Gastrocnemius medialis (tissue), 4 donors: ENCODE results near the gene UPF2. TPM values are rescaled to one million over a fixed set of nuclear protein-coding genes. Genes with fewer than 3 reads are reported as not detected.

Experiments
- ATAC-seq, 2 donors: fragments of 150-250 bp; one replicate each; pipeline ENCODE4 v1.9.1; 2016
- DNase-seq, 2 donors: peaks; one replicate each; pipeline ENCODE4 v3.0.0-alpha.2; 2019
- H3K27ac ChIP-seq, 4 donors: fragments of 200-600 bp; sonication (generic); 1 replicate in 1 of 4; 2 replicates in 3 of 4; pipeline ENCODE4 v1.5.1; 2016 to 2018; ENCODE audit warnings: mild to moderate bottlenecking in 2 of 4, moderate library complexity in 1 of 4
- H3K27me3 ChIP-seq, 3 donors: fragments of 200-600 bp; sonication (generic) in 2 of 3; 1 replicate in 1 of 3; 2 replicates in 2 of 3; pipeline versions ENCODE4 v1.5.1 to v1.6.0; 2016 to 2019; ENCODE audit warnings: mild to moderate bottlenecking in 1 of 3, moderate library complexity in 1 of 3
- H3K36me3 ChIP-seq, 2 donors: fragments of 200-600 bp; sonication (generic) in 1 of 2; one replicate each; pipeline ENCODE4 v1.5.1; 2017 to 2018
- H3K4me1 ChIP-seq, 2 donors: fragments of 200-600 bp; sonication (generic) in 1 of 2; one replicate each; pipeline ENCODE4 v1.5.1; 2016 to 2017; ENCODE audit warnings: mild to moderate bottlenecking in 2 of 2
- H3K4me3 ChIP-seq, 4 donors: fragments of 200-600 bp; sonication (generic) in 3 of 4; 1 replicate in 1 of 4; 2 replicates in 3 of 4; pipeline ENCODE4 v1.5.1; 2016 to 2019; ENCODE audit warnings: mild to moderate bottlenecking in 2 of 4
- H3K9me3 ChIP-seq, 3 donors: fragments of 200-600 bp; sonication (generic) in 2 of 3; 1 replicate in 1 of 3; 2 replicates in 2 of 3; pipeline ENCODE4 v1.5.1; 2016 to 2019
- POLR2A ChIP-seq, 2 donors: fragments of 450-650 bp; IDR thresholded peaks; one replicate each; pipeline ENCODE4 v1.6.1; 2017; ENCODE audit warnings: antibody characterized with exemption in 2 of 2, mild to moderate bottlenecking in 2 of 2, moderate library complexity in 2 of 2
- in situ Hi-C, 4 donors: fragments of 200-750 bp; cut with MboI; loops; one replicate each; pipeline versions ENCODE4 v1.15.0 to v1.8.0; 2017; ENCODE audit warnings: low sequenced_read_pairs in 4 of 4
- intact Hi-C: fragments of 100-400 bp; cut with DNase I; formaldehyde crosslinking; loops from one replicate; pipeline ENCODE4 v1.15.1; 2023; ENCODE audit warnings: low total_unique reads
- total RNA-seq, 4 donors: library from RNA; depleted of rRNA; stranded (reverse); fragments of >200 nt; gene quantifications; one replicate each; pipeline versions ENCODE4 v1.1.0 to v1.2.3, GENCODE V29; 2016
- TF ChIP-seq, protein P1 (sequence below), 5 experiments: fragments of 450-650 bp in 3 of 5; fragments of 200-600 bp in 2 of 5; sonication (generic) in 2 of 5; IDR thresholded peaks in 4 of 5; conservative IDR thresholded peaks in 1 of 5; 1 replicate in 4 of 5; 2 replicates in 1 of 5; pipeline ENCODE4 v1.5.1; 2016 to 2019; ENCODE audit warnings: antibody characterized with exemption in 5 of 5, mild to moderate bottlenecking in 3 of 5, moderate library complexity in 3 of 5

Gene UPF2
- total RNA-seq, 4 donors from 2014 or later = 22.9 to 30.7 (median 26.4) TPM

DNA sequence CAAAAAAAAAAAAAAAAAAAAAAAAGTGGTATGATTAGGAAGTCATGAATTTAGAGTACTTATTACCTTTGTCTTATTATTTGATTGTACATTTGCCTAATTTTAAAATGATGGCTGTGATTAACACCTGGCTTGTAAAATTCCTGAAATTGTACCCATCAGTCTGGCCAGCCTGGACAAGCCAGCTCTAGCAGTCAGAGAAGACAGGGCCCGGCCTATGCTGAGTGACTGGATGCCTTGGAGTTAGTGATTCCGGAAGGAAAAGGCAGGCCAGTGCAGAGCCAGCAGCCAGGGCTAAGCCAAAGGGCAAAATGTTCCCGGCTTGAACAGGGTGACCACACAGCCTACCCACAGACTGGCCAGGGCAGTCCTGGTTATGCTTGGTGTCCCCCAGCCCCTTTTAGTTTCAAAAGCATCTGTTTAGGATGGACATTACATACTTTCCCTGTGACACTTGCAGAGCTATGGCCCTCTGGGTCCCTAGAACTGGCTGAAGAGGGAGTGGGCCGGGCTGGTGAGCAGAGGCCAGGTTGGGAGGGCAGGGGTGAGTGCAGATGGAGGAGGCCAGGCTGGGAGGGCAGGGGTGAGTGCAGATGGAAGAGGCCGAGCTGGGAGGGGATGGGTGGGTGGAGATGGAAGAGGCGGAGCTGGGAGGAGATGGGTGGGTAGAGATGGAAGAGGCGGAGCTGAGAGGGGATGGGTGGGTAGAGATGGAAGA lies 157.7 kb downstream of the UPF2 start:
- intact Hi-C loops = no loop called here
- no peak for DNase-seq

DNA sequence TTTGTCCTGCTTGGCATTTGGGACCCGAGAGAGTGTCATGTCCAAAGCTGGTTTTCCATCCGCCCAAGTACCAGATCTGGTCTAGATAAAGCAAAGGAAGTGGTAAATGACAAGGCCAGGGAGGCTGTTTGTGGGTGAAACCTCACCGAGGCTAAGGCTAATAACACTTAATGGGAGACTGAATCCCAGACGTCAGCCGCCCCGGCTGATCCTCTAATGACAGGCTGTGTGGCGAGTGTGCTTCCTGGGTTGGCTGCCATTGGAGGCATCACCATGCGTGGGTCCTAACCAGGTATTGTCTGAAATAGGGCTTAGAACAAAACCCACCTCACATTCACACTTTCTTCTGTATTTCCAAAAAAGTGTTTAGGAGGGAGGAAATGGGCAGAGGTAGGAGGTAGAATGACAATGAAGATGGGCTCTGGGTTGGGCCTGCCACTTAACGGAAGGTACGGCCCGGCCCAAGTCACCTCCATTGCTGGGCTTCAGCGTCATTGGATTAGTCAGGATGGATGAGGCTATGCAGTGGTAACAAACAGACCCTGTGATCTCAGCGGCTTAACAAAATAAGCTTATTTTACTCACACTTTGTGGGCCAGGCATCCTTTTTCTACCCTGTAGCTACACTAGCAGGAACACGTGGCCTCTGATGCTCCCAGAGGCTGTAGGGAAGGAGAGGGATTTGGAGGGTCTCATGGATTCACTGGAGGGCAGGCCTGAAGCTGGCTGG lies 159.8 kb downstream of the UPF2 start:
- Histone ChIP-seq H3K4me1 (no peaks in the 10 kb centered on the region), H3K27me3 (no peaks in the 10 kb centered on the region), H3K9me3 (no peaks in the 10 kb centered on the region), H3K4me3 (no peak overlapping the region), H3K27ac (no peak overlapping the region), H3K36me3 (no peaks in the 10 kb centered on the region)
- intact Hi-C loops = no loop called here
- in situ Hi-C loops = no loop called here
- TF ChIP-seq, protein P1, sequence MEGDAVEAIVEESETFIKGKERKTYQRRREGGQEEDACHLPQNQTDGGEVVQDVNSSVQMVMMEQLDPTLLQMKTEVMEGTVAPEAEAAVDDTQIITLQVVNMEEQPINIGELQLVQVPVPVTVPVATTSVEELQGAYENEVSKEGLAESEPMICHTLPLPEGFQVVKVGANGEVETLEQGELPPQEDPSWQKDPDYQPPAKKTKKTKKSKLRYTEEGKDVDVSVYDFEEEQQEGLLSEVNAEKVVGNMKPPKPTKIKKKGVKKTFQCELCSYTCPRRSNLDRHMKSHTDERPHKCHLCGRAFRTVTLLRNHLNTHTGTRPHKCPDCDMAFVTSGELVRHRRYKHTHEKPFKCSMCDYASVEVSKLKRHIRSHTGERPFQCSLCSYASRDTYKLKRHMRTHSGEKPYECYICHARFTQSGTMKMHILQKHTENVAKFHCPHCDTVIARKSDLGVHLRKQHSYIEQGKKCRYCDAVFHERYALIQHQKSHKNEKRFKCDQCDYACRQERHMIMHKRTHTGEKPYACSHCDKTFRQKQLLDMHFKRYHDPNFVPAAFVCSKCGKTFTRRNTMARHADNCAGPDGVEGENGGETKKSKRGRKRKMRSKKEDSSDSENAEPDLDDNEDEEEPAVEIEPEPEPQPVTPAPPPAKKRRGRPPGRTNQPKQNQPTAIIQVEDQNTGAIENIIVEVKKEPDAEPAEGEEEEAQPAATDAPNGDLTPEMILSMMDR (IDR thresholded peaks at IDR 0.05 in 4 of 5, conservative IDR thresholded peaks at IDR 0.05 in 1 of 5) = no peak
- no peak for TF ChIP-seq POLR2A (IDR thresholded peaks at IDR 0.05)
- ATAC-seq = no peak
- DNase-seq = no peak

More for the DNA sequence above, 157.7 kb downstream of the UPF2 start:
- TF ChIP-seq, protein P1 (IDR thresholded peaks at IDR 0.05 in 4 of 5, conservative IDR thresholded peaks at IDR 0.05 in 1 of 5) = no peak
- TF ChIP-seq POLR2A (IDR thresholded peaks at IDR 0.05) = no peak
- in situ Hi-C loops = no loop called here
- no peaks in the 10 kb centered on the region for H3K9me3 ChIP-seq
- no peaks in the 10 kb centered on the region for H3K36me3 ChIP-seq
- H3K27ac ChIP-seq = no peak overlapping the region
- no peaks in the 10 kb centered on the region for H3K27me3 ChIP-seq
- no peak for ATAC-seq
- H3K4me1 ChIP-seq = no peaks in the 10 kb centered on the region
- no peak overlapping the region for H3K4me3 ChIP-seq

DNA sequence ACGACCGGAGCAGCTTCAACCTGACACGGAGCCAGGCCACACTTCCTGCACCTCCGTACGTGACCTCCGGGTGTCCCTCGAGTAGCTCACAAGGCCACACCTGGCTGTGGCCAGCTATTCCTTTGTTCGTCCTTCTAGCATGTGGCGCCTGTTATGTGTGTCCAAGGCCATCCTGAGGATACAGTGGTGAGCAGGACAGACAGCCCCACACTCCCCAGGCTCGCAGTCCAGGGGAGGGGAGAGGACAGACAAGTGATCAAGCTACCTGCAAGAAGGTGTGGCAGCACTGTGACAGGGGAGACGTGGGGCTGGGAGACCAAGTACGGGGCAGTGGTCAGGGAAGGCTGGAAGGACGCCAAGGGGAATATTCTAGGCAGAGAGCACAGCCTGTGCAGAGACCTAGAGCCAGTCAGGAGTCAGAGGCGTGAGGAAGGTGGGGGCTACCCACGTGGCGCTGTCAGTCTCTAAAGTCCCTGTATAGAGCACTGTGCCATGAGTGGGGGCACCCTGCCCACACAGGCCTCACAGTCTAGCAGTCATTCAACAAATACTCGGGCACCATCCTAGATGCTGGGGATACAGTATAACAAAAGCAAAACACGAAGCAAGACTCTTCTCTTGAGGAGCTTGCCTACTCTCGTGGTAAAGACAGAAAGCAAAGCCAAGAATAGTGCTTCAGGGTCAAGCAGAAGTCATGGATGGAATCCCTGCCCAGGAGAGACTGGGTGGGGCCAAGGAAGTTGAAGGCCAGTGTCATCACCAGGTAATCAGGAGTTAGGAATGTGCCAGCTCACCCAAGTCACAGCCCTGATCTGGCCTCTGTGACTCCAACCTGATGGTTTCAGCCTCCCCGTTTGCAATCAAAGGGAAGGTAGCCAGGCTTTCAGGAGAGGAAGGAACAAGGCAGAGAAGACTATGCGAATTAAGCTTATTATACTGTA lies 160.9 kb downstream of the UPF2 start:
- DNase-seq (no peak), ATAC-seq (no peak)
- H3K9me3 ChIP-seq = no peaks in the 10 kb centered on the region
- TF ChIP-seq POLR2A (IDR thresholded peaks at IDR 0.05) = no peak
- TF ChIP-seq, protein P1 (IDR thresholded peaks at IDR 0.05 in 4 of 5, conservative IDR thresholded peaks at IDR 0.05 in 1 of 5) = no peak
- no peak overlapping the region for H3K27ac ChIP-seq
- in situ Hi-C loops (no loop called here), intact Hi-C loops (no loop called here)
- H3K4me1 ChIP-seq = no peaks in the 10 kb centered on the region
- no peaks in the 10 kb centered on the region for H3K36me3 ChIP-seq
- no peak overlapping the region for H3K4me3 ChIP-seq
- H3K27me3 ChIP-seq = no peaks in the 10 kb centered on the region

DNA sequence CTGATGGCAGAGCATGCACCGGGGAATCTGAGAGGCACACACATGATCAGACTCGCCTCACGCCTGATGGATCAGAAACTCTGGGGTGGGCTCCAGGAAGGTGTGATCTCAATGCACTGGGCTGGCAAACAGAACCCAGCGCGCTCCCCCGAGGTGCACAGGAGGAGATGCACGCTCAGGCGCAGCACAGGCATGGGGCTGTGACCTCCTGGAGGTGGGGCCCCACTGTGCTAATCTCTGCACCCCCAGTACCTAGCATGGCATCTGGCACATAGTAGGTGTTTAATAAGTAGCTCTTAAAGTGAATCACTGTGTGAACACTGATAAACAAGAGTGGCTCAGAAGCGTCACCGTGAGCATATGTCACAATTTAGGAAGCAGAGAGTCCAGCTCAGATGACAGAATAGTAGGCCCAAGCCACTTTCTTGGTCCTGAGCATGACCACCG lies 161.6 kb downstream of the UPF2 start:
- in situ Hi-C loops (no loop called here), intact Hi-C loops (no loop called here)
- ATAC-seq (no peak), DNase-seq (no peak)
- Histone ChIP-seq H3K36me3 (no peaks in the 10 kb centered on the region), H3K9me3 (no peaks in the 10 kb centered on the region), H3K4me1 (peaks cover 0 to 3% of the 10 kb centered on the region in 2 donors), H3K27me3 (no peaks in the 10 kb centered on the region), H3K27ac (no peak overlapping the region), H3K4me3 (no peak overlapping the region)
- TF ChIP-seq, protein P1 (IDR thresholded peaks at IDR 0.05 in 4 of 5, conservative IDR thresholded peaks at IDR 0.05 in 1 of 5) = no peak
- no peak for TF ChIP-seq POLR2A (IDR thresholded peaks at IDR 0.05)
